Spleen (tissue), 11 donors: ENCODE measurements around the gene S100A6. TPM values are rescaled to one million over a fixed set of nuclear protein-coding genes. Genes with fewer than 3 reads are reported as not detected.
"Not testable (repeated sequence)": the region's sequence is repeated elsewhere in the genome, so short reads cannot be mapped to it uniquely, and the experiment has no call there.

Source experiments
- DNase-seq: peaks from one replicate; pipeline ENCODE4 v3.0.0-alpha.2; 2020
- H3K27ac ChIP-seq, 8 donors: fragments of 200-600 bp; sonication (generic) in 7 of 8; 1 replicate in 4 of 8; 2 replicates in 4 of 8; pipeline versions ENCODE4 v1.5.0 to v1.8.0; 2016 to 2021; ENCODE audit warnings: inconsistent platforms in 4 of 8, mild to moderate bottlenecking in 4 of 8, moderate library complexity in 1 of 8
- H3K27me3 ChIP-seq, 7 donors: fragments of 200-600 bp; sonication (generic) in 6 of 7; replicated peaks in 1 of 7; 1 replicate in 4 of 7; 2 replicates in 3 of 7; pipeline versions ENCODE4 v1.5.0 to v1.8.0; 2016 to 2021; ENCODE audit warnings: inconsistent platforms in 3 of 7, mild to moderate bottlenecking in 1 of 7
- H3K36me3 ChIP-seq, 6 donors: fragments of 200-600 bp; sonication (generic) in 5 of 6; 1 replicate in 4 of 6; 2 replicates in 2 of 6; pipeline versions ENCODE4 v1.5.0 to v1.8.0; 2016 to 2021; ENCODE audit warnings: inconsistent platforms in 2 of 6
- H3K4me1 ChIP-seq, 6 donors: fragments of 200-600 bp; sonication (generic) in 5 of 6; 1 replicate in 3 of 6; 2 replicates in 3 of 6; pipeline versions ENCODE4 v1.5.0 to v1.8.0; 2016 to 2021; ENCODE audit warnings: inconsistent platforms in 3 of 6
- H3K4me3 ChIP-seq, 8 donors: fragments of 200-600 bp; sonication (generic) in 7 of 8; 1 replicate in 4 of 8; 2 replicates in 4 of 8; pipeline versions ENCODE4 v1.5.0 to v1.8.0; 2016 to 2021; ENCODE audit warnings: inconsistent platforms in 4 of 8, mild to moderate bottlenecking in 4 of 8, moderate library complexity in 2 of 8
- H3K9me3 ChIP-seq, 8 donors: fragments of 200-600 bp; sonication (generic) in 7 of 8; 1 replicate in 4 of 8; 2 replicates in 4 of 8; pipeline versions ENCODE4 v1.5.0 to v1.8.0; 2016 to 2021; ENCODE audit warnings: inconsistent platforms in 4 of 8
- POLR2A ChIP-seq, 3 donors: fragments of 450-650 bp; IDR thresholded peaks; one replicate each; pipeline ENCODE4 v1.5.1; 2017; ENCODE audit warnings: antibody characterized with exemption in 3 of 3, mild to moderate bottlenecking in 1 of 3
- POLR2AphosphoS5 ChIP-seq, 3 donors: sonication (generic); formaldehyde crosslinking; IDR thresholded peaks; one replicate each; pipeline ENCODE4 v1.5.1; 2017; ENCODE audit warnings: antibody characterized with exemption in 3 of 3
- WGBS, 5 donors: extraction: QIAGEN DNeasy Blood & Tissue Kit in 3 of 5; methylation state at CpG; one replicate each; pipeline versions ENCODE4 v1.1.5 to v1.1.7; 2013 to 2018; 5-methylcytosine and 5-hydroxymethylcytosine counted together
- intact Hi-C: fragments of 100-400 bp; cut with DNase I; formaldehyde crosslinking; loops from one replicate; pipeline ENCODE4 v1.15.0; 2023; ENCODE audit warnings: low total_unique reads
- polyA plus RNA-seq, 3 donors: library from polyadenylated mRNA; stranded (reverse); fragments of 200-250 nt; gene quantifications; one replicate each; pipeline ENCODE4 v1.2.1, GENCODE V29; 2013
- total RNA-seq, 7 donors: library from RNA; depleted of rRNA in 3 of 7; stranded (reverse); fragments of >200 nt in 3 of 7; fragmentation: NEBNext Ultra II Directional in 4 of 7; extraction: Animal tissue kit (Norgen Biotek cat#: 25700) in 4 of 7; gene quantifications; one replicate each; pipeline versions ENCODE4 v1.1.0 to v1.2.1, GENCODE V29; 2016 to 2021
- TF ChIP-seq, protein P1 (sequence below), 11 experiments: fragments of 200-600 bp in 7 of 11; fragments of 450-650 bp in 4 of 11; sonication (generic) in 4 of 11; IDR thresholded peaks in 8 of 11; conservative IDR thresholded peaks in 3 of 11; 1 replicate in 7 of 11; 2 replicates in 4 of 11; pipeline versions ENCODE4 v1.4.0 to v1.8.0; 2016 to 2021; ENCODE audit warnings: antibody characterized with exemption in 11 of 11, inconsistent platforms in 4 of 11, mild to moderate bottlenecking in 1 of 11
- donor health status: healthy with polysubstance abuse.
- donor health status: DM: no; HTN: no; CAD: no; lungs with moderate emphysema.
- donor health status: DM: no; HTN: no; CAD: no.
- donor health status: Bipolar disorder and iron deficiency.
- donor health status: healthy.
- donor health status: DM: no; HTN: no; CAD: no.
- donor health status: DM: yes; HTN: yes; CAD: no.

The S100A6 gene
- total and polyA plus RNA-seq, 10 donors = 121 to 779 (median 226) TPM

- peak; percentile 42 for DNase-seq
- H3K4me3 ChIP-seq = no peak overlapping the region
- H3K9me3 ChIP-seq = no peaks in the 10 kb centered on the region
- H3K36me3 ChIP-seq = no peaks in the 10 kb centered on the region
- intact Hi-C loops = no loop called here
- peaks cover 0 to 23% (median 0%) of the 10 kb centered on the region in 6 donors for H3K4me1 ChIP-seq
- TF ChIP-seq, protein P1, sequence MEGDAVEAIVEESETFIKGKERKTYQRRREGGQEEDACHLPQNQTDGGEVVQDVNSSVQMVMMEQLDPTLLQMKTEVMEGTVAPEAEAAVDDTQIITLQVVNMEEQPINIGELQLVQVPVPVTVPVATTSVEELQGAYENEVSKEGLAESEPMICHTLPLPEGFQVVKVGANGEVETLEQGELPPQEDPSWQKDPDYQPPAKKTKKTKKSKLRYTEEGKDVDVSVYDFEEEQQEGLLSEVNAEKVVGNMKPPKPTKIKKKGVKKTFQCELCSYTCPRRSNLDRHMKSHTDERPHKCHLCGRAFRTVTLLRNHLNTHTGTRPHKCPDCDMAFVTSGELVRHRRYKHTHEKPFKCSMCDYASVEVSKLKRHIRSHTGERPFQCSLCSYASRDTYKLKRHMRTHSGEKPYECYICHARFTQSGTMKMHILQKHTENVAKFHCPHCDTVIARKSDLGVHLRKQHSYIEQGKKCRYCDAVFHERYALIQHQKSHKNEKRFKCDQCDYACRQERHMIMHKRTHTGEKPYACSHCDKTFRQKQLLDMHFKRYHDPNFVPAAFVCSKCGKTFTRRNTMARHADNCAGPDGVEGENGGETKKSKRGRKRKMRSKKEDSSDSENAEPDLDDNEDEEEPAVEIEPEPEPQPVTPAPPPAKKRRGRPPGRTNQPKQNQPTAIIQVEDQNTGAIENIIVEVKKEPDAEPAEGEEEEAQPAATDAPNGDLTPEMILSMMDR (IDR thresholded peaks at IDR 0.05 in 8 of 11, conservative IDR thresholded peaks at IDR 0.05 in 3 of 11) = no peak
- TF ChIP-seq POLR2AphosphoS5 (IDR thresholded peaks at IDR 0.05) (peak in 1 of 3 donors; percentile 15), POLR2A (IDR thresholded peaks at IDR 0.05) (no peak)
- WGBS, 5 donors = 33 to 58% (median 38%) methylated on average over 7 to 8 of the region's 8 CpGs
- peak overlapping the region in 2 of 8 donors; percentile 28 to 76 for H3K27ac ChIP-seq
- no peaks in the 10 kb centered on the region for H3K27me3 ChIP-seq
Measured at GRCh38 chr1:153526132-153526543, 9.7 kb downstream of the S100A6 start.

DNA sequence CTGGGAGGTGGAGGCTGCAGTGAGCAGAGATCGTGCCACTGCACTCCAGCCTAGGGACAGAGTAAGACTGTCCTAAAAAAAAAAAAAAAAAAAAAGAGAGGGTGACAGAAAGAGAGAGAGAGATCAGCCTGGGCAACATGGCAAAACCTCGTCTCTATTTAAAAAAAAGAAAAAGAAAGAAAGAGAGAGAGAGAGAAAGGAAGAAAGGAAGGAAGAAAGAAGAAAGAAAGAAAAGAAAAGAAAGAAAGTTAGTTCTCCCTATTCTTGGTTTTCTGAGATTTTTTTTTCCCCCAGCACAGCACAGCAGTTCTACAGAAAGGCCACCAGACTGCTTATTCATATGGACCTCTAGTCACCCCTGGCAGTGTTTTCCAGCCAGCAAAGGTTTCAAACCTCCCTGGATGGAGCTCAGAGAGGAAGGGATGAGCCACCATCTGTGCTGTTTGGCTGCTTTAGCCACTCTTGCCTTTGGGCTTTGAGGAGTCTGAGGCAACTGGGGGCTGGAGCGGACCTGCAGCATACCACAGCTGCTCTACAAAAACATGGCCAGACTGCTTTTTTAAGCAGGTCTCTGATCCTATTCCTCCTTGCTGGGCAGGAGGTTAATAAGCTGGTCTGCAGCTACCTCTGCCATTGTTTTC is 10.6 kb downstream of the S100A6 start:
- TF ChIP-seq POLR2A (IDR thresholded peaks at IDR 0.05) (no peak), POLR2AphosphoS5 (IDR thresholded peaks at IDR 0.05) (no peak)
- TF ChIP-seq, protein P1 (IDR thresholded peaks at IDR 0.05 in 8 of 11, conservative IDR thresholded peaks at IDR 0.05 in 3 of 11) = no peak
- Histone ChIP-seq H3K27ac (peak overlapping the region in 1 of 8 donors; percentile 76), H3K27me3 (no peaks in the 10 kb centered on the region), H3K4me1 (peaks cover 0 to 17% (median 0%) of the 10 kb centered on the region in 6 donors), H3K4me3 (no peak overlapping the region), H3K36me3 (no peaks in the 10 kb centered on the region), H3K9me3 (no peaks in the 10 kb centered on the region)
- DNase-seq = peak; percentile 29
- WGBS, 5 donors = 48 to 79% (median 49%) methylated on average over 3 of the region's 3 CpGs
- intact Hi-C loops = no loop called here

DNA sequence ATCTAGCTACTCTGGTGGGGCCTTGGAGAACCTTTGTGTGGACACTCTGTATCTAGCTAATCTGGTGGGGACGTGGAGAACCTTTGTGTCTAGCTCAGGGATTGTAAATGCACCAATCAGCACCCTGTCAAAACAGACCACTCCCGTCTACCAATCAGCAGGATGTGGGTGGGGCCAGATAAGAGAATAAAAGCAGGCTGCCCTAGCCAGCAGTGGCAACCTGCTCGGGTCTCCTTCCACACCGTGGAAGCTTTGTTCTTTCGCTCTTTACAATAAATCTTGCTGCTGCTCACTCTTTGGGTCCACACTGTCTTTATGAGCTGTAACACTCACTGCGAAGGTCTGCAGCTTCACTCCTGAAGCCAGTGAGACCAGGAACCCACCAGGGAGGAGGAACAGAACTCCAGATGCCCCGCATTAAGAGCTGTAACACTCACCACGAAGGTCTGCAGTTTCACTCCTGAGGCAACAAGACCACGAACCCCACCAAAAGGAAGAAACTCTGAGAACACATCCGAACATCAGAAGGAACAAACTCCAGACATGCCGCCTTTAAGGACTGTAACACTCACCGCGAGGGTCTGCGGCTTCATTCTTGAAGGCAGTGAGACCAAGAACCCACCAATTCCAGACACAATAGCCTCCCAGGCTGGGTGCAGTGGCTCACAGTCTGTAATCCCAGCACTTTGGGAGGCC is 13.3 kb downstream of the S100A6 start:
- H3K27ac ChIP-seq, intact Hi-C loops, H3K9me3 ChIP-seq, H3K4me3 ChIP-seq, H3K36me3 ChIP-seq, H3K27me3 ChIP-seq: not testable (repeated sequence)
- peaks cover 0 to 24% (median 0%) of the 10 kb centered on the region in 6 donors for H3K4me1 ChIP-seq
- 62 to 72% (median 65%) methylated on average over 13 to 14 of the region's 14 CpGs for WGBS, 5 donors
- DNase-seq = peak; percentile 16

GRCh38 chr1:153521808-153522207 is 14.0 kb downstream of the S100A6 start:
- peaks cover 0 to 20% (median 0%) of the 10 kb centered on the region in 6 donors for H3K4me1 ChIP-seq
- H3K27me3 ChIP-seq, H3K27ac ChIP-seq, H3K4me3 ChIP-seq, H3K36me3 ChIP-seq, intact Hi-C loops, DNase-seq, H3K9me3 ChIP-seq: not testable (repeated sequence)
- 95 to 99% (median 97%) methylated on average over 22 to 37 of the region's 37 CpGs for WGBS, 5 donors

- Histone ChIP-seq H3K36me3 (no peaks in the 10 kb centered on the region), H3K4me3 (no peak overlapping the region), H3K27ac (no peak overlapping the region), H3K27me3 (no peaks in the 10 kb centered on the region), H3K4me1 (peaks cover 0 to 16% (median 0%) of the 10 kb centered on the region in 6 donors), H3K9me3 (no peaks in the 10 kb centered on the region)
- intact Hi-C loops = no loop called here
- DNase-seq = no peak
- WGBS, 5 donors = 89 to 99% (median 94%) methylated on average over 4 of the region's 4 CpGs
- no peak for TF ChIP-seq POLR2A (IDR thresholded peaks at IDR 0.05)
- TF ChIP-seq, protein P1 (IDR thresholded peaks at IDR 0.05 in 8 of 11, conservative IDR thresholded peaks at IDR 0.05 in 3 of 11) = no peak
Measured at GRCh38 chr1:153520818-153521476, 14.8 kb downstream of the S100A6 start.

DNA sequence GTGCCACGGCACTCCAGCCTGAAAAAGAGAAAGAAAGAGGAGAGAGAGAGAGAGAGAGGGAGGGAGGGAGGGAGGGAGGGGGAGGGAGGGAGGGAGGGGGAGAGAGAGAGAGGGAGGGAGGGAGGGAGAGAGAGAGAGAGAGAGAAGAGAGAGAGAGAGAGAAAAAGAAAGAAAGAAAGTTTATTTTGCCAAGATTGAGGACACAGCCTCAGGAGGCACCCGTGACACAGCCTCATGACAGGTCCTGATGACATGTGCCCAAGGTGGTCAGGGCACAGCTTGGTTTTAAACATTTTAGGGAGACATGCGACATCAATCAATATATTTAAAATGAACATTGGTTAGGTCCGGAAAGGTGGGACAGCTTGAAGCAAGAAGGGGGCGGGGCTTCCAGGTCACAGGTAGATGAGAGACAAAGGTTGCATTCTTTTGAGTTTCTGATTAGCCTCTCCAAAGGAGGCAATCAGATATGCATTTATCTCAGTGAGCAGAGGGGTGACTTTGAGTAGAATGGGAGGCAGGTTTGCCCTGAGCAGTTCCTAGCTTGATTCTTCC is 15.6 kb downstream of the S100A6 start:
- H3K27ac ChIP-seq, DNase-seq, H3K27me3 ChIP-seq, intact Hi-C loops, H3K36me3 ChIP-seq, H3K4me3 ChIP-seq, H3K9me3 ChIP-seq: not testable (repeated sequence)
- 91 to 97% (median 93%) methylated on average over 4 to 5 of the region's 5 CpGs for WGBS, 5 donors
- peaks cover 0 to 22% (median 7%) of the 10 kb centered on the region in 6 donors for H3K4me1 ChIP-seq
